ENCODE data around the gene EXOSC2. TPM values are rescaled to one million over a fixed set of nuclear protein-coding genes. Genes with fewer than 3 reads are reported as not detected.

The EXOSC2 gene
- total and polyA plus RNA-seq, 2 experiments from 2014 or later = 37.6 to 77.7 TPM

- no peak for TF ChIP-seq ZNF462 (CRISPR knock-in tag; IDR thresholded peaks at IDR 0.05)
- no peak for TF ChIP-seq NANOG (IDR thresholded peaks at IDR 0.05; ENCODE audit: borderline replicate concordance)
- no peak for TF ChIP-seq CTCF (conservative IDR thresholded peaks at IDR 0.05; ENCODE audit: low read depth in 2 of 2)
- no peak for TF ChIP-seq ETS1 (IDR thresholded peaks at IDR 0.05)
- TF ChIP-seq JUNB (IDR thresholded peaks at IDR 0.05; ENCODE audit: unreplicated experiment) = no peak
- no peak for TF ChIP-seq EZH2 (IDR thresholded peaks at IDR 0.05; ENCODE audit: low read depth, unreplicated experiment)
These were observed 24.9 kb upstream of the EXOSC2 start (continued) for GRCh38 chr9:130668659-130669058.

- H3K27me3 ChIP-seq (ENCODE audit: insufficient read depth) = peaks cover 51% of the 10 kb centered on the region
- no peak for DNase-seq (ENCODE audit: low spot score)
- H3K4me2 ChIP-seq = no peak overlapping the region
- no peak overlapping the region for H3K4me3 Mint-ChIP-seq
- no peak for ATAC-seq
- H2AFZ ChIP-seq = no peak overlapping the region
- H3K36me3 ChIP-seq (ENCODE audit: insufficient read depth) = no peaks in the 10 kb centered on the region
- H3K4me1 ChIP-seq (ENCODE audit: insufficient read depth) = peaks cover 8% of the 10 kb centered on the region; the same call in 1 of the 2 replicates
- H3K27ac ChIP-seq (ENCODE audit: low read depth) = no peak overlapping the region
- H3K27me3 Mint-ChIP-seq (ENCODE audit: insufficient read depth, low read depth, poor library complexity) = peaks cover 50% of the 10 kb centered on the region
- no peaks in the 10 kb centered on the region for H3K79me2 ChIP-seq (replicated peaks; ENCODE audit: insufficient read depth)
- no peaks in the 10 kb centered on the region for H3K9me2 ChIP-seq (ENCODE audit: insufficient read depth)
- no peaks in the 10 kb centered on the region for H4K20me1 ChIP-seq (replicated peaks; ENCODE audit: insufficient read depth)
- H3K4me3 ChIP-seq = no peak overlapping the region
- peaks cover 8% of the 10 kb centered on the region for H3K4me1 Mint-ChIP-seq
- no peak overlapping the region for H3K27ac Mint-ChIP-seq
- H3K9me3 Mint-ChIP-seq = peaks cover 6% of the 10 kb centered on the region; the same call in 1 of the 3 replicates
- no peaks in the 10 kb centered on the region; the same call in 2 of the 3 replicates for H3K36me3 Mint-ChIP-seq (ENCODE audit: low read depth)
- H3F3A ChIP-seq (replicated peaks; ENCODE audit: low read depth) = no peaks in the 10 kb centered on the region
- TF ChIP-seq ZNF331 (CRISPR knock-in tag; IDR thresholded peaks at IDR 0.05; ENCODE audit: low read depth) (no peak), ZNF114 (CRISPR knock-in tag; IDR thresholded peaks at IDR 0.05) (no peak), EZH2phosphoT487 (IDR thresholded peaks at IDR 0.05; ENCODE audit: unreplicated experiment) (no peak), CTCF (conservative IDR thresholded peaks at IDR 0.05; ENCODE audit: low read depth in 2 of 2) (no peak)
These were observed 23.6 kb upstream of the EXOSC2 start for GRCh38 chr9:130669965-130670364.

All from GM23338 (cell line).